NCI-H2029 treated with DMSO at 0.1 percent for 48 hours (cell line): Measurements from ENCODE around the gene MEDAG.
"Not testable (repeated sequence)": the region's sequence is repeated elsewhere in the genome, so short reads cannot be mapped to it uniquely, and the experiment has no call there.

Source experiments
- DNase-seq: peaks from one replicate; lab custom pipeline; 2025; lab: John Stamatoyannopoulos, UW

MEDAG gene

DNA sequence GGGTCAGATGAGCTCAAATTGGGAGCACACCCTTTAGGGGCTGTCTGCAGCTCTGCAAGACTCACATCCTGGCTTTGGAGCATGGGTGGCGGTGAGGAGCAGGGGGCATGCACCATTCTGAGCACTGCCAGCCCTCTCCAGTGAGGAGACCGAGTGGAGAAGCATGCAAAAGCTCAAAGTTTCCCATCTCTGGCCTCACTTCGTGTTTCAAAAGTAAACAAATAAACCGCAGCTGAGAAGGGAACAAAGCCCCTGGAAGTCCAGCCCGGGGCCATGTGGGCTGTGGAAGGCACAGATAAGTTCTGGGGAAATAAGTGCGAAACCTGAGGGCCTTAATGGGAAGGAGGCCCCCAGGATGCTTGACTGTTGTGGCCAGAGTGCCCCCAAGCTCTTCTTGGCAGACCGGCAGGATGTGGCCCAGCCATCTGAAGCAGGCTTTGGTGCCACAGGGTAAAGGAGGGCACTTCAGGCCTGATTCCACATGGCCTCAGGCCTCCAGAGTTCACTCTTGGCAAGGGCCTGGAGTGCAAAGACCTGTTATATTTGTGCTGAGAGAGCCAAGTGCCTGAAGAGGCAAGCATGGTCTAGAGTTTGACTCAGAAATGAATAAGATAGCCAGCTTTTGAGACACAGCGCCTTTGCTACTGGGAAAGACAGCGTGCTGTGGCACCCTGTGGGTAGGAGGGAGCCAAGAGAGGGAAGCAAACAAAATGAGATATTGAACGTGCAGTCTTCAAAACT lies 1.2 kb downstream of the MEDAG start:
- DNase-seq: no peak

DNA sequence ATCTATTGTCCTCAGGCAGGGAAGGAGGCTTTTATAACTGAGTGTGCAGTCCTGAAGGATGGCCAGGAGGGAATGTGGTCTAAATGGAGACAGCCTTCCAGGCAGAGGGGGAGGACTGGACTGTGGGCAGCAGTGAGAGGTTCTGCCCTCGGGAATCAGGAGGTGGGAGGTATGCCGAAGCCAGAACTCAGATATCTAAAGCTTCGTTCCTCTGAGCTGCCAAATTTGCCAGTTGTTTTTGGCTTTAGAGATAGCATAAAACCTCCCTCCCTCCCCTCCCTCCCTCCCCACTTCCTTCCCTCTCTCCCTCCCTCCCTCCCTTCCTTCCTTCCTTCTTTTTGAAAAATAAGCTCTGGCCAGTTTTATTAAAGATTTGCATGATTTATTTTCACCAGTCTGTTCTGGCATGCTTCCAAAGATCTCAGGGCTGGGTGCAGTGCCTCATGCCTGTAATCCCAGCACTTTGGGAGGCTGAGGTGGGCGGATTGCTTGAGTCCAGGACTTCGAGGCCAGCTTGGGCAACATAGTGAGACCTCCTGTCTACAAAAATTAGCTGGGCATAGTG lies 2.4 kb downstream of the MEDAG start:
- no peak for DNase-seq

DNA sequence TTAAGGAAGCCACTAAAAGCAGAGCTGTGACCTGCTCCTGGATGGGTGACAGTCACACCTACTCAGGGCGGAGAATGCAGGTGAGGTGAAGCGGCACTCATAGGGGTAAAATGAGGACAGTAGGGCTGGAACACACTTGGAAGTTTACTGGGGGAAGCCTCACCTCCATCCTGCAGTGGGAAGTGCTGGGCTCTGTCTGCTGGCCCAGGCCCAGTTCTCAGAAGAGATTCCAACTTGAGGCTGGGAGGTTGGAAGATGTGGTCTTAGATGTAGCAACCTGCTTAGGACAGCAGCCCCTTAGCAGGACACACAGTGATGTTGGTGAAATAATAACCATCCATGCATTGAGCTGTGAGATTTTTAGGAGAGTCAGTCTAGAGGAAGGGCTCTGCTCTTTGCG lies 4.6 kb downstream of the MEDAG start:
- no peak for DNase-seq

DNA sequence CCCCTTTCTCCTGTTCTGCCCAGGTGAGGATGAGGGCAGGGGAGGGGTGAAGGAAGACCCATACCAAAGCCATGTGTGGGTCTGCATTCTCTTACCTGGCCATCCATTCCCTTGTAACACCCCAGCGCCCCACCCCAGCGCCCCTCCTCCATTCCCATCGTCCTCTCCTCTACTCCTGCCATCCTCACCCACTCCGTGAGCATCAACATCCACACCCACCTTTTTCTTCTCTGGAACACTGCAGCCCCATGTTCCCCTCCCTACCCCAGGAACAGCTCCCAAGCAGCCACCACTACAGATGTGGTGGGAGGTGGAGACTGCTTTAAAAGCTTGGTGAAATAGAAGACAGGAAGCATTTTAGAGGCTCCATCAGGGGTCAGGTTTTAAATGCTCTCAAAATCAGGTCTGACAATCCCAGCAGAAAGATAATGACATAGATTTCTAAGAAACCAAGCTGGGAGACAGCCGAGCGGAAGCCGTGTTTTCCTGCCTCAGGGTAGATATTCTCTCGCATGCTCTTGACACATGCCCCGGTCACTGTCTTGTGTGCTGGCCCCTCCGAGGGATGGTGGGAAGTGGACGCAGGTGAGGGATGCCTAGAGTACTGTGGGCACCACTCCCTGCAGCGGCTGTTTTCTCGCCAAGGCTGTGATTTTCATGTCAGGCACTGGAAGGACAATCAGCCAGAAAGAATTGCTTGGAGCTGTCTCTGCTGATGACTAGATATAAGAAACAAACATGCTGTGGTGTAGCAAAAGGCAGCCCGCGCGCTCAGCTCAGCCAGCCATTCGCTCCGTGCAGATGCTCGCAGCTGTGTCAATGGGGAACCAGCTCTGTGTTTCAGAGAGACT lies 9.8 kb downstream of the MEDAG start:
- DNase-seq: no peak

DNA sequence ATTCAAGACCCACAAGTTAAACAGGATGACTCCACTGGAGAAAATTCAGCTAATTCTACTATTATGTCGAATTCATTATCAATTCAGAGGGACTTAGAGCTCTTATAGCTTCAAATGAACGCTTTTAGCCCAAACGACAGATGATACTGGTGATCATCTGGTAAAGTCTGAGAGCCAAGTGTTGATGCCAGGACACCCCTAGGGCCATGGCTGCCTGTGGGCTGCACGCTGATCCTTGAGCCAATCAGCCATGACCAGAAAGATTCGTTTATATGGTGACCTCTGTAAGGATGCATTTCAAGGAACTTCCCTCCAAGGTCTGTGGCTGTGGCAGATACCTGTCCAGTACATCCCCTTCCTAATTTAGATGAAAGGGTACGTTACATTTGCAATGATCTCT lies 10.9 kb downstream of the MEDAG start:
- DNase-seq: no peak

DNA sequence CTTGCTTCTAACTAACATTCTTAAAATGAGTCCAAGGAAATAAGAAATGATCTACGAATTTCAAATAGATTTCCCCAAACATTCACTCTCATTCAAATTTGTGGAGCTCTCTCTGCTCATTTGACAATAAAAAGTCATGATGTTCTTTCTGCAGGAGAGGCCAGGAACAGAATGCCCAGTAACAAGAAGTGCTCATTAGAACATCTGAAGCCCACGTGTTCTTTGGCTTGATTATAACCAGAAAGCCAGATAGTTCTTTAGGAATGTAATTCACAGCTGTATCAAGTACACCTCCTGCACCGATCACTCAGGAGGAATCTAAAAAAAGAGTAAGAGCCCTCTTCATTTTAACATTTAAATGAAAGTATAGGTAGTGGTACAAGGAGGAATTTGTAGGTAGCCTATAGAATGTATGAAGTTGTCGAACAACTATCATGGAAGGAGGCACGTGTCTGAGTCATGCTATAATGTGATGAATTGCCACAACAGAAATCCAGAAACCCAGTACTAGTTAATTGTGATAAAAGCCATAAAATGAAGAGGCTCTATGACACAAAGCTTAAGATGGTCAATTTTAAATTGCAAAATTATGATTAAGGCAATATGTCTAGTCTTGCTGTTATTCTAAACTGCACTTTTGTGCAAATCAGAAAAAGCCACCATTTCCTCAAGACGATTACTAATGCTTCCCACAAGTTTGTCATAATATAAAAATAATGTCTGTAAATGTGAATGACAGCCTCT lies 12.8 kb downstream of the MEDAG start:
- no peak for DNase-seq

DNA sequence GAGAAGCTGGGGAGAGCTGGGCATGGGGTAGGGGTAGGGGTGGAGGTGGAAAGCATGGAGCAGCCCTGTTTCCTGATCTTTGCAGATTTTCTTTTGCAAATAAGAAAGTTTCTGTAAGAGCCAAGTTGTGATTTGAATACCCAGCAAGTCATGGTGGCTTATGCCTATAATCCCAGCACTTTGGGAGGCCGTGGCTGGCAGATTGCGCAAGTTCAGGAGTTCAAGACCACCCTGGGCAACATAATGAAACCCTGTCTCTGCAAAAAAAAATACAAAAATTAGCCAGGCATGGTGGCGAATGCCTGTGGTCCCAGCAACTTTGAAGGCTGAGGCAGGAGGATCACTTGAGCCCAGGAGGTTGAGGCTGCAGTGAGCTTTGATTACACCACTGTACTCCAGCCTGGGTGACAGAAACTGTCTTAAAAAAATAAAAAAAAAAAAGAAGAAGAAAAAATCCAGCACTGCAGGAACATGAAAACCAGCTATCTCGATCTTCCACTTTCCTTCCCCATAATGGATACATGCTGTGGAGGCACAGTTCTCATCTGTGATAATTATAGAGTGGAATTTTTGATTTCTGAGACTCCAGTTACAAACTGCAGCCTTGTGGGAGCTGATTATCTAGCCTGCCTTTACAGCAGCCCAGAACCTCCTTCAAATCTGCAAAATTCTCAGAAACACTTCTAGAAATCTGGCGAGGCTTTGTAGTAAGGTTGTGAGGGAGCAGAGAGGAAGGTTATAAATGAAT lies 14.3 kb downstream of the MEDAG start:
- DNase-seq: no peak

DNA sequence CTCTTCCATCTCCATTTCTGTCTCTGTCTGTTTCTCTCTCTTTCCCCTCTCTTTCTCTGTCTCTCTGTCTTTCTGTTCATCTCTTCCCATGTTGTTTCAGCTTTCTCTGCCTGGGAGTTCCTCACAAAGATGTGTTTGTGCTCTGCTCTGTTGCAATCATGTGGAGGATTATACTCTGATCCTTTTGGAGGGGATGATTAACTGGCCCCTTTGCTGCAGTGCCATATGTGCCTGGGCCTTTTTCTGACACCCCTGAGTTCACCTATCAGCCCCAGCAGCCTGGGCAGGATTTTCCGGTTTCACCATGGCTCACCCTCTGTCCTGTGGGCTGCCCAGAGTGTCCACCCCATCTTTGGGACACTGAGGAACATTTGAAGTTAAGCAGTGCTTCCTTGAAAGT lies 17.3 kb downstream of the MEDAG start:
- DNase-seq: no peak

DNA sequence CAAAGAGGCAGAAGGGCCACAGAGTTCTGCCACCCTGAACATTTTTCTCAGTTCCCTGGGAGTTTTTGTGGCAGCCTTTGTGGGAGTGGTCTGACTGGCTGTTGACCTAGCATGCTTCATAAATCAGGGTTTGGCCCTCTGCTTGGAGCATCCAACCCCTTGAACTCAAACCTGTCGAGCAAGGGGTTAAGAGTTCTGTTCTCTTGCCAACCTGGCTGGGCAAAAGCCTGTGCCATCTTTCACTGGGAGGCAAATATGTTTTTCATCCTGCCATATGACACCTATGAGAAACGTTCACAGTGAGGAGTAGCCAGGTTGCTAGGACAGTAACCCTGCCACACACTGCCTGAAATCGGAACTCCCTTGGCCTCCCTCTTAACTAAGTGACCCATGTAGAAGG lies 18.6 kb downstream of the MEDAG start:
- no peak for DNase-seq

DNA sequence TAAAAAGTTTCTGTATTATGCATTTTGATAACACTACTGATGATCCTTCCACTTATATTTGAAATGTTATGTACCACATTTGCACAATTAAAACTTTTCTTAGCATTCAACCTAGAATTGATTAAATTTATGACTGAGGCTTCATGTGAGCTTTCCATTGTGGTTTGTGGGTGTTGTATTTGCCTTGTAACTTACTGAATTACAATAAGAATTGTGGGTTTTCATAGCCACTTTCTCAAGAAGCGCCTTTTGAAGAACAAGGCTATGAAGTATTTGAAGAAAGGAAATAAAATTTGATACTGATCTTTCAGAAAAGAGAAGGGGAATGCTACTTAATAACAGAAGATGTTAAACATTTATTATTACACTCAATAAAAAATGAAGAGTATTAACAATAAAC lies 19.4 kb downstream of the MEDAG start:
- DNase-seq: no peak

DNA sequence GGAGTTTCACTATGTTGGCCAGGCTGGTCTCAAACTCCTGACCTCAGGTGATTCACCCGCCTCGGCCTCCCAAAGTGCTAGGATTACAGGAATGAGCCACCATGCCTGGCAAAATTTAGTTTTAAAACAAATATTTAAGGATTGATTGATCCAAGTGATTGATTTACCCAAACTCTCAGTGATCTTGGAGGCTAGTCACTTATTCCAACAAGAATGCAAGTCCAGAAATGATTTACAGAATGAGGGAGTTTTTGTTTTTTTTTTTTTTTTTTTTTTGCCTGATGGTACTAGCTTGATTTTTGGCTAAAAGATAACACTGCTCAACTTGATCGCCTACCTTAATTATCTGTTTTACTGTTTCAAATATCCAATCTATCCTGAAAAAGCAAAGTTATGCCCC lies 20.7 kb downstream of the MEDAG start:
- no peak for DNase-seq

DNA sequence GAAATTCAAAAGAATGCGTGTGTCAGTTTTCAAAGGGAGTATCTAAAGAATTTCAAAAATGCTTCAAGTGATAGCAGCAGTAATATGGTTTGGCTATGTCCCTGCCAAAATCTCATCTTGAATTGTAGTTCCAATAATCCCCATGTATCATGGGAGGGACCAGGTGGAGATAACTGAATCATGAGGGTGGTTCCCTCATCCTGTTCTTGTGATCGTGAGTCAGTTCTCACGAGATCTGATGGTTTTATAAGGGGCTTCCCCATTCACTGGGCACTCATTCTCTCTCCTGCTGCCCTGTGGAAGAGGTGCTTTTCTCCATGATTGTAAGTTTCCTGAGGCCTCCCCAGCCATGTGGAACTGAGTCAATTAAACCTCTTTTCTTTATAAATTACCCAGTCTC lies 21.1 kb downstream of the MEDAG start:
- not testable (repeated sequence) for DNase-seq

DNA sequence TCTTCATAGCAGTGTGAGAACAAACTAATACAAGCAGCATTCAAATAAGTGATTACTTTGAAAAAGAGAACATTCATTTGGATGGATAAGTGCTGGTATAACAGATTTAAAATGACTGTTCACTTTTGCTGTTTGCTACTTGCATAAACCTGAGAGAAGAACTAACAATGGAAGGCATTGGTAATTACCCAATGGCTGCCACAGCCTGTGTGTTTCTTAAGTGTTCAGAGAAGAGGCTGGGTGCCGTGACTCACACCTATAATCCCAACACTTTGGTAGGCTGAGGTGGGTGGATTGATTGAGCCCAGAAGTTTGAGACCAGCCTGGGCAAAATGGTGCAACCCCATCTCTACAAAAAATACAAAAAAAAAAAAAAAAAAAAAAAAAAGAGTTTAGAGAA lies 21.5 kb downstream of the MEDAG start:
- DNase-seq: no peak

DNA sequence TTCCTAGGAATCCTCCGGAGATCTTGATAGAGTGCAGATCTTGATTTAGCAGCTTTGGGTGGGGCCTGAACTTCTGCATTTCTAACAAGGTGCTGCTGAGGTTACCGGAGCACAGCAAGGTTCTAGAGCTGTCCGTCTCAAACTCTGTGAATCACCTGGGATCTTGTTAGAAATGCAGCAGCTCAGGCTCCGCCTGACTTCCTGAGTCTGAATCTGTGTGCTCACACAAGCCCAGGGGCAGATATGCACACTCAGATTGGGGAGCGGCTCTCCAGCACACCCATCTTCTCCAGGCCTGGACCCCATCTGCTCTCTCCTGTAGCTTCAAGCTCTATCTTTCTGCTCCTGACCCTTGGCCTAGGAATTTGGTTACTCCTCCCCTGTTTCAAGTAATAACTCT lies 22.9 kb downstream of the MEDAG start:
- DNase-seq: no peak

DNA sequence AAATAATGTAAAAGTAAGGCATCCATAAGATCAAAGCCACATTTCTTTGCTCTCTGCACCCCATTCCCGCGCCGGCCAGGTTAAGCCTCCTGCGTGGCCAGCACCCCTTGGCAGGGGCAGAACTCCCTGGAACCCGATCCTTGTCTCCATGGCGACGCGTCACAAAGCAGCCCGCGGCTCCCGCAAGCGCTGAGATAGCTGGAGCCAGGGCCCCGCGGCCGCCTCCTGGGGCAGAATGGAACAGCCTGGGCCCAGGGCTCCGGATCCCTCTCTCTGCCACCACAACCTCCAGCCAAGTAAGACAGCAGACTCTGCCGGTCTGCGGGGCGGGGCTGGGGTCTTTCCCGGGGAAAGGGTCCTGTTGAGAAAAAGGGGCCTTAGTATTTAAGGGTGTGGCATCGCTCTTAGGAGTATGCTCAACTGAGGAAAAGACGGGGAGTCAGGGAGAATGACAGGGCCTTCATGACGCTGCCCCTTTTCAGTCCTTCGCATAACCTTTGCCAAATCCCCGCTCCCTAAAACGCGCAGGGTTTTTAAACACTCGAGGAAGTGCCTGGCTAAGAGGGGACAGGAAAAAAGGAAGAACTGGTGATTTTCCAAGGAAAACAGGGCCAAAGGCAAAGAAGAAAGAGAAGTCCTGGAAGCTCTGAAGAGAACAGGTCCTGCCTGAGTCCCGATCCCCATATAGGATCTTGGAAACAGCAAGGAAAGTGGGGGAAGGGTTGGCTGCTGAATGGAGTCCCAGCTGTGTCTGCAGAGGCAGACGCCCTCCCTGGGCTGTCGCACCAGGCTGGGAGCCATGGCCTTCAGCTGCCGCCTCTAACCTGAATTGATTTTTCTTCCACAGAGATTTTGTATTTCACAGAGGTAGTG lies 26.6 kb downstream of the MEDAG start, which contains the start of gene TEX26:
TEX26 (plus strand) TSS at position 176 of the 873 bp plus-strand sequence; CDS start at position 236, 60 bp downstream.
- no peak for DNase-seq

DNA sequence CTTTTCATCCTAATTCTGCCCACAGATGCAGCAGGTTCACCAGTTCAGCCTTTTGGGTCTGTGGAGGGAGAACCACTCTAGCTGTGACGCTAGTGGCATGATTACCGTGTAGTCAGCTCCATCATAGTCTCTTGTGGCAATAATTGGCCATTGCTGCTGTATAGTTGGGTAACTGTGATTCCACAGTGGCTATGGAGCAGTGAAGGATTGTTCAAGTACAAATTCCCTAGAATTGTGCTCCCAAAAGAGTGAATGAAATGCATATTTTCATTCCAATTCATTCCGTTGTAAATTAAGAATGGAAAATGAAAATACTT lies 27.2 kb downstream of the MEDAG start:
- DNase-seq: no peak

DNA sequence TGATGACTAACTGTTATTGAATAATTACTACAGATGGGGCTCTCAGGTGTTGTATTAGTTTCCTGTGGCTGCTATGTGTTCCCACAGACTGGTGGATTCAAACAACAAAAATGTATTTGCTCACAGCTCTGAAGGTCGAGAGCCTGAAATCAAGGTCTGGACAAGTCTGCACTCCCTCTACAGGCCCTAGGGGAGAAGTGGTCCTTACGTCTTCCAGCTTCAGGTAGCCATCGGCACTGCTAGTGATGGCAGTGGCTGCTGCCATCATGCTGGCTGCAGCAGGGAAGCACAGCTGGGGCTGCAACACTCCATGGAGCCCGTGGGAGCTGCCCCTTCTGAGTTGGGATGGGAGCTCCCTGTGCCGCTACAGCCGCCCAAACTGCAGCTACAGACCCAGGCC lies 28.3 kb downstream of the MEDAG start:
- DNase-seq: no peak

DNA sequence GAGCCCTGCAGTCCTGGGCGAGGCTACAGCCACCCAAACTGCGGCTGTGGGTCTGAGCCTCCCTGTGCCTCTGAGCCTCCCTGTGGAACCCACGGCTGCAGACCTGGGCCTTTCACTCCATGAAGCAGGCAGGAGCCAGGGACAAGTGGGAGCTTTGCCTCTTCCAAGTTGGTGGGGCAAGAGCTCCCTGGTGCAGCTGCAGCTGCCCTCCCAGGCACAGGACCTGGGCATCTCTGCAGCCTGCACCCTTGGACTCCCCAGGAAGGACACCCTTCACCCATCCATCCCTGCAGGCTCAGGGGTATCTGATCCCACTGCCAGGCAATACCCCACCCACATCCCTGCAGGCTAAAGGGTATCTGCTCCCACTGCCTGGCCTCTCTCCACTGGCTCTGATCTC lies 28.7 kb downstream of the MEDAG start:
- no peak for DNase-seq

DNA sequence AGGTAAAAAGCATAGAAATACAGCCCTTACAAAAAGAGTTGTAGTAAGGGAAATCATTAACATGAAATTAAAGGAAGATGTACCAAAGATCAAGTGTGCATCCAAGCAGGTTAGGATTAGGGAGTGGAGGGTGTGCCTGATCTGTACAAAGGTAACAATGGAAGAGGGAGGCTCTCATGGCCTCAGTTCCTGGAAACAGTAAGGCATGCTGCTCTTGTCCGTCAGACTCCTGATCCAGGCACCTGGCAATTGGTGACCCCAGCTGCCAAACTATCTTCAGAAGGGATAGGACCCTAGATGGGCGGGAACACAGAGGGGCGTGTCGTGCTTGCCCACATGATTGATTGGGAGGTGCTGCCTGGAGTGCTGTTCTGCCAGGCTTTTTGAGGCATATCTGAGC lies 30.9 kb downstream of the MEDAG start:
- DNase-seq: no peak

DNA sequence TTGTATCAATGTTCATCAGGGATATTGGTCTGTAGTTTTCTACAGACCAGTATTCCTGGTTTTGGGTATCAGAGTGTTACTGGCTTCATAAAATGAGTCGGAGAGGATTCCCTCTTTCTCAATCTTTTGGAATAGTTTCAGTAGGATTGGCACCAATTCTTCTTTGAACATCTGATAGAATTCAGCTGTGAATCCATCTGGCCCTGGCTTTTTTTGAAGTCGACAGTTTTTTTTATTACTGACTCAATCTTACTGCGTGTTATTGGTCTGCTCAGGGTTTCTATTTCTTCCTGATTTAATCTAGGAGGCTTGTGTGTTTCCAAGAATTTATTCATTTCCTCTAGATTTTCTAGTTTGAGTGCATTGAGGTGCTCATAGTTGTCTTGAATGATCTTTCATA lies 37.8 kb downstream of the MEDAG start:
- no peak for DNase-seq
